ENCODE results near the gene PLCG1.

PLCG1 gene

GRCh38 chr20:41142245-41142644, 4.9 kb downstream of the PLCG1 start:
- no peak for DNase-seq (ENCODE audit: low spot score)

- peak; percentile 48 for DNase-seq (ENCODE audit: low spot score)
Measured at GRCh38 chr20:41142919-41143318, 5.6 kb downstream of the PLCG1 start.

- no peak for DNase-seq (ENCODE audit: low spot score)
Measured at GRCh38 chr20:41143354-41143753, 6.0 kb downstream of the PLCG1 start.

GRCh38 chr20:41145317-41145716, 8.0 kb downstream of the PLCG1 start:
- no peak for DNase-seq (ENCODE audit: low spot score)

- no peak for DNase-seq (ENCODE audit: low spot score)
Measured at GRCh38 chr20:41145821-41146620, 8.7 kb downstream of the PLCG1 start.

- DNase-seq (ENCODE audit: low spot score), result no peak
Measured at GRCh38 chr20:41147767-41148191, 10.4 kb downstream of the PLCG1 start.

GRCh38 chr20:41148942-41149341, 11.6 kb downstream of the PLCG1 start:
- no peak for DNase-seq (ENCODE audit: low spot score)

- peak; percentile 36 for DNase-seq (ENCODE audit: low spot score)
Measured at GRCh38 chr20:41150664-41151063, 13.3 kb downstream of the PLCG1 start.

- DNase-seq (ENCODE audit: low spot score), result no peak
Measured at GRCh38 chr20:41151134-41151869, 14.0 kb downstream of the PLCG1 start.

- no peak for DNase-seq (ENCODE audit: low spot score)
Measured at GRCh38 chr20:41152108-41152757, 14.9 kb downstream of the PLCG1 start.

- DNase-seq (ENCODE audit: low spot score), result no peak
Measured at GRCh38 chr20:41154436-41155176, 17.3 kb downstream of the PLCG1 start.

GRCh38 chr20:41155261-41155660, 17.9 kb downstream of the PLCG1 start:
- no peak for DNase-seq (ENCODE audit: low spot score)

GRCh38 chr20:41158082-41158625, 20.8 kb downstream of the PLCG1 start:
- DNase-seq (ENCODE audit: low spot score), result no peak

- DNase-seq (ENCODE audit: low spot score), result no peak
Measured at GRCh38 chr20:41159547-41159946, 22.2 kb downstream of the PLCG1 start.

- DNase-seq (ENCODE audit: low spot score), result no peak
Measured at GRCh38 chr20:41160686-41161085, 23.3 kb downstream of the PLCG1 start.

GRCh38 chr20:41161886-41162285, 24.5 kb downstream of the PLCG1 start:
- DNase-seq (ENCODE audit: low spot score), result no peak

- DNase-seq (ENCODE audit: low spot score), result no peak
Measured at GRCh38 chr20:41162396-41162795, 25.1 kb downstream of the PLCG1 start.

GRCh38 chr20:41163821-41164220, 26.5 kb downstream of the PLCG1 start:
- no peak for DNase-seq (ENCODE audit: low spot score)

GRCh38 chr20:41165001-41165882, 27.9 kb downstream of the PLCG1 start:
- DNase-seq (ENCODE audit: low spot score), result no peak

GRCh38 chr20:41166201-41167117, 29.1 kb downstream of the PLCG1 start:
- no peak for DNase-seq (ENCODE audit: low spot score)

Data from CD4-positive, alpha-beta T cell treated with Interleukin-15 for 4 hours (primary cell).